WTC11 (cell line): ENCODE measurements around the gene FRAT1. TPM values are rescaled to one million over a fixed set of nuclear protein-coding genes. Genes with fewer than 3 reads are reported as not detected.

Experiments
- ATAC-seq: fragments of 200-7000 bp; cut with Tn5 transposase; 2 replicates; pipeline ENCODE4 v1.10.0; 2021; ENCODE audit warnings: mild to moderate bottlenecking, moderate library complexity
- CTCF ChIA-PET: fragments of 300-600 bp; sonication (Branson Sonifier 250); formaldehyde crosslinking; loops from one replicate; lab custom pipeline; 2021; ENCODE audit warnings: antibody characterized with exemption; lab: Charles Lee
- POLR2A ChIA-PET: fragments of 350-600 bp; sonication (Branson Sonifier 250); formaldehyde crosslinking; loops from one replicate; lab custom pipeline; 2021; ENCODE audit warnings: antibody characterized with exemption; lab: Charles Lee
- DNase-seq: peaks from one replicate; pipeline ENCODE4 v3.0.0; 2021; ENCODE audit warnings: low spot score
- H3K27ac Mint-ChIP-seq: 2 replicates; pipeline ENCODE4 v1.8.0; 2021; ENCODE audit warnings: mixed read lengths
- H3K27me3 Mint-ChIP-seq: 2 replicates; pipeline ENCODE4 v1.8.0; 2021; ENCODE audit warnings: low read depth, mild to moderate bottlenecking, moderate library complexity, mixed read lengths
- H3K36me3 Mint-ChIP-seq: 2 replicates; pipeline ENCODE4 v1.8.0; 2021; ENCODE audit warnings: mixed read lengths
- H3K4me1 Mint-ChIP-seq: 2 replicates; pipeline ENCODE4 v1.8.0; 2022; ENCODE audit warnings: mixed read lengths
- H3K4me3 Mint-ChIP-seq: 2 replicates; pipeline ENCODE4 v1.8.0; 2021; ENCODE audit warnings: mild to moderate bottlenecking, moderate library complexity, mixed read lengths
- H3K9me3 Mint-ChIP-seq: 2 replicates; pipeline ENCODE4 v1.8.0; 2021; ENCODE audit warnings: mixed read lengths
- AR ChIP-seq: fragments of 250-450 bp; sonication (Bioruptor Pico); IDR thresholded peaks from 2 replicates; pipeline ENCODE4 v1.9.0; 2021; ENCODE audit warnings: mild to moderate bottlenecking
- ARID4B ChIP-seq: sonication (generic); formaldehyde crosslinking; IDR thresholded peaks from 2 replicates; pipeline ENCODE4 v1.8.0; 2023; ENCODE audit warnings: missing genetic modification reagents, mild to moderate bottlenecking, borderline replicate concordance
- CDX4 ChIP-seq: fragments of 250-450 bp; sonication (Bioruptor Pico); IDR thresholded peaks from 2 replicates; pipeline ENCODE4 v1.9.0; 2021; ENCODE audit warnings: moderate library complexity, mild to moderate bottlenecking, inconsistent platforms, borderline replicate concordance
- ESRRA ChIP-seq: sonication (generic); formaldehyde crosslinking; IDR thresholded peaks from 2 replicates; pipeline ENCODE4 v1.8.1; 2022; ENCODE audit warnings: mild to moderate bottlenecking, missing genetic modification reagents, borderline replicate concordance
- ETV6 ChIP-seq: sonication (generic); formaldehyde crosslinking; IDR thresholded peaks from 2 replicates; pipeline ENCODE4 v1.8.1; 2022; ENCODE audit warnings: mild to moderate bottlenecking, missing genetic modification reagents
- JAZF1 ChIP-seq: fragments of 250-450 bp; sonication (Bioruptor Pico); IDR thresholded peaks from 2 replicates; pipeline ENCODE4 v1.9.0; 2021; ENCODE audit warnings: moderate library complexity, mild to moderate bottlenecking, inconsistent platforms
- JUN ChIP-seq: sonication (generic); formaldehyde crosslinking; IDR thresholded peaks from 2 replicates; pipeline ENCODE4 v1.8.0; 2023; ENCODE audit warnings: mild to moderate bottlenecking, missing genetic modification reagents
- MAX ChIP-seq: sonication (generic); formaldehyde crosslinking; IDR thresholded peaks from 2 replicates; pipeline ENCODE4 v1.8.0; 2022; ENCODE audit warnings: mild to moderate bottlenecking, missing genetic modification reagents
- MXD4 ChIP-seq: fragments of 250-450 bp; sonication (Bioruptor Pico); IDR thresholded peaks from 2 replicates; pipeline ENCODE4 v1.8.0; 2021; ENCODE audit warnings: mild to moderate bottlenecking, moderate library complexity, borderline replicate concordance
- NFE2L1 ChIP-seq: sonication (generic); formaldehyde crosslinking; IDR thresholded peaks from 2 replicates; pipeline ENCODE4 v1.8.1; 2023; ENCODE audit warnings: missing genetic modification reagents
- NR1H2 ChIP-seq: sonication (generic); formaldehyde crosslinking; IDR thresholded peaks from 2 replicates; pipeline ENCODE4 v1.9.0; 2021; ENCODE audit warnings: mild to moderate bottlenecking, moderate library complexity, missing genetic modification reagents
- USF1 ChIP-seq: sonication (generic); formaldehyde crosslinking; IDR thresholded peaks from 2 replicates; pipeline ENCODE4 v1.8.0; 2022; ENCODE audit warnings: mild to moderate bottlenecking, missing genetic modification reagents
- USF2 ChIP-seq: sonication (generic); formaldehyde crosslinking; IDR thresholded peaks from 2 replicates; pipeline ENCODE4 v1.8.1; 2023; ENCODE audit warnings: mild to moderate bottlenecking, missing genetic modification reagents, moderate library complexity
- ZNF281 ChIP-seq: sonication (generic); formaldehyde crosslinking; IDR thresholded peaks from 2 replicates; pipeline ENCODE4 v1.8.0; 2023; ENCODE audit warnings: mild to moderate bottlenecking, missing genetic modification reagents
- ZNF396 ChIP-seq: fragments of 250-450 bp; sonication (Bioruptor Pico); IDR thresholded peaks from 2 replicates; pipeline ENCODE4 v1.8.0; 2021; ENCODE audit warnings: mild to moderate bottlenecking, moderate library complexity, borderline replicate concordance
- ZNF416 ChIP-seq: fragments of 250-450 bp; sonication (Bioruptor Pico); IDR thresholded peaks from 2 replicates; pipeline ENCODE4 v1.9.0; 2021; ENCODE audit warnings: mild to moderate bottlenecking, inconsistent platforms
- ZNF532 ChIP-seq: fragments of 250-450 bp; sonication (Bioruptor Pico); IDR thresholded peaks from 2 replicates; pipeline ENCODE4 v1.9.0; 2021; ENCODE audit warnings: mild to moderate bottlenecking, borderline replicate concordance
- ZNF671 ChIP-seq: fragments of 250-450 bp; sonication (Bioruptor Pico); IDR thresholded peaks from 2 replicates; pipeline ENCODE4 v1.8.0; 2021; ENCODE audit warnings: mild to moderate bottlenecking
- ZSCAN18 ChIP-seq: fragments of 250-450 bp; sonication (Bioruptor Pico); IDR thresholded peaks from 2 replicates; pipeline ENCODE4 v2.1.2; 2022; ENCODE audit warnings: mild to moderate bottlenecking, moderate library complexity
- total RNA-seq: library from RNA; stranded (reverse); gene quantifications from 3 replicates; pipeline ENCODE4 v1.2.3, GENCODE V29; 2021

Gene FRAT1
- total RNA-seq, 1 experiment from 2014 or later: 8.2 TPM

- H3K4me3 Mint-ChIP-seq: no peak overlapping the region
These were observed 41.5 kb upstream of the FRAT1 start for GRCh38 chr10:97277551-97277950.

More at GRCh38 chr10:97277551-97277950, 41.5 kb upstream of the FRAT1 start:
- H3K36me3 Mint-ChIP-seq: no peaks in the 10 kb centered on the region; the same call in 1 of the 2 replicates
- CTCF ChIA-PET: interaction anchor here (1.5 to 2.7 kb wide), 5 partner anchors 9 to 123 kb away, joined by 3 to 31 read pairs (median 12); partner anchors contain the start of gene RRP12
- ATAC-seq: no peak
- H3K27me3 Mint-ChIP-seq: no peaks in the 10 kb centered on the region
- no peak for TF ChIP-seq USF1 (CRISPR knock-in tag)
- TF ChIP-seq NR1H2 (CRISPR knock-in tag): no peak
- no peak for TF ChIP-seq ZNF671 (CRISPR knock-in tag)
- no peak for TF ChIP-seq USF2 (CRISPR knock-in tag)
- TF ChIP-seq ZNF532 (CRISPR knock-in tag): no peak
- TF ChIP-seq ESRRA (CRISPR knock-in tag): no peak
- TF ChIP-seq CDX4 (CRISPR knock-in tag): no peak
- no peak for TF ChIP-seq ZSCAN18 (CRISPR knock-in tag)
- TF ChIP-seq MXD4: no peak
- TF ChIP-seq NFE2L1: no peak
- TF ChIP-seq ETV6 (CRISPR knock-in tag): no peak
- TF ChIP-seq MAX (CRISPR knock-in tag): no peak
- no peak for TF ChIP-seq ZNF396 (CRISPR knock-in tag)
- TF ChIP-seq ARID4B (CRISPR knock-in tag): no peak
- no peak for TF ChIP-seq ZNF281 (CRISPR knock-in tag)
- TF ChIP-seq JAZF1: no peak
- no peak for TF ChIP-seq ZNF416 (CRISPR knock-in tag)
- no peak for TF ChIP-seq AR (CRISPR knock-in tag)
- TF ChIP-seq JUN (CRISPR knock-in tag): no peak
- TF ChIP-seq, all 79 proteins: peak for 0
- 0 out of 2 replicates have a peak, but pooled peaks cover 4% of the 10 kb centered on the region for H3K4me1 Mint-ChIP-seq
- no peak overlapping the region for H3K27ac Mint-ChIP-seq
- no peaks in the 10 kb centered on the region for H3K9me3 Mint-ChIP-seq
- no peak for DNase-seq
- POLR2A ChIA-PET: no interaction called here
